Thoracic aorta (tissue), 2 donors: ENCODE data around the gene RALGAPA2. TPM values are rescaled to one million over a fixed set of nuclear protein-coding genes. Genes with fewer than 3 reads are reported as not detected.

ENCODE experiments used
- ATAC-seq: fragments of 150-250 bp; one replicate; pipeline ENCODE4 v1.8.0; 2017; ENCODE audit warnings: low read depth; ENCODE audit not compliant: insufficient number of reproducible peaks, low FRiP score
- DNase-seq: peaks from one replicate; pipeline ENCODE4 v3.0.0-alpha.2; 2020; ENCODE audit warnings: low spot score
- H3K27ac ChIP-seq, 2 donors: fragments of 200-600 bp; sonication (generic); 1 replicate in 1 of 2; 2 replicates in 1 of 2; pipeline ENCODE4 v1.5.1; 2016; ENCODE audit warnings: mild to moderate bottlenecking in 2 of 2, moderate library complexity in 2 of 2
- H3K27me3 ChIP-seq: fragments of 200-600 bp; sonication (generic); replicated peaks from 2 replicates; pipeline ENCODE4 v1.6.0; 2016; ENCODE audit warnings: mild to moderate bottlenecking; ENCODE audit not compliant: insufficient read depth
- H3K36me3 ChIP-seq: fragments of 200-600 bp; sonication (generic); one replicate; pipeline ENCODE4 v1.5.1; 2016
- H3K4me1 ChIP-seq, 2 donors: fragments of 200-600 bp; sonication (generic); 1 replicate in 1 of 2; 2 replicates in 1 of 2; pipeline versions ENCODE4 v1.5.1 to v1.6.0; 2016; ENCODE audit warnings: low read depth in 2 of 2, mild to moderate bottlenecking in 1 of 2; ENCODE audit not compliant: control insufficient read depth in 1 of 2
- H3K4me3 ChIP-seq: fragments of 200-600 bp; sonication (generic); 2 replicates; pipeline ENCODE4 v1.5.1; 2016; ENCODE audit warnings: mild to moderate bottlenecking
- H3K9me3 ChIP-seq: fragments of 200-600 bp; sonication (generic); 2 replicates; pipeline ENCODE4 v1.5.1; 2016
- total RNA-seq, 2 donors: library from RNA; depleted of rRNA; stranded (reverse); fragments of >200 nt; gene quantifications; one replicate each; pipeline versions ENCODE4 v1.1.0 to v1.2.3, GENCODE V29; 2016
- TF ChIP-seq, protein P1 (sequence below): fragments of 200-600 bp; sonication (generic); IDR thresholded peaks from one replicate; pipeline ENCODE4 v1.5.1; 2019; ENCODE audit warnings: antibody characterized with exemption

RALGAPA2 gene
- total RNA-seq, 2 donors from 2014 or later, result 20.3 to 48.3 TPM

DNA sequence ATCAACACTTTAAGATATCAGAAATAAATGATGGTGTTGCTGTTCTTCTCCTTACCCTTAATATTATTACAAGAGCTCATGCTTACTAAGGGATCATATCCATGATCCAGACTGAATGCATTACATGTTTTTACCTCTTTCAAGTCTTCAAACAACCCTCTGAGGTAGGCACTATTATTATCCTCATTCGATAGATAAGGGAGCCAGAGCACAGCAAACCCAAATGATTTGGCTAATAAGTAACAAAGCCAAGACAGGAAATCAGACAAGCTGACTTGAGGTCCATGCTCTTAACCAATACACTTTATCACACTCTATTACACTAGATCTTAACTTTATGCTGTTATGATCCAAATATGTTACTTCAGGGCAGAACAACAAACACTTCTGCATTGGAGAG lies 145.9 kb downstream of the RALGAPA2 start:
- Histone ChIP-seq H3K9me3 (no peaks in the 10 kb centered on the region), H3K27ac (no peak overlapping the region), H3K36me3 (peaks cover 8% of the 10 kb centered on the region), H3K4me1 (no peaks in the 10 kb centered on the region), H3K4me3 (no peak overlapping the region), H3K27me3 (no peaks in the 10 kb centered on the region)
- DNase-seq (no peak), ATAC-seq (no peak)
- TF ChIP-seq, protein P1, sequence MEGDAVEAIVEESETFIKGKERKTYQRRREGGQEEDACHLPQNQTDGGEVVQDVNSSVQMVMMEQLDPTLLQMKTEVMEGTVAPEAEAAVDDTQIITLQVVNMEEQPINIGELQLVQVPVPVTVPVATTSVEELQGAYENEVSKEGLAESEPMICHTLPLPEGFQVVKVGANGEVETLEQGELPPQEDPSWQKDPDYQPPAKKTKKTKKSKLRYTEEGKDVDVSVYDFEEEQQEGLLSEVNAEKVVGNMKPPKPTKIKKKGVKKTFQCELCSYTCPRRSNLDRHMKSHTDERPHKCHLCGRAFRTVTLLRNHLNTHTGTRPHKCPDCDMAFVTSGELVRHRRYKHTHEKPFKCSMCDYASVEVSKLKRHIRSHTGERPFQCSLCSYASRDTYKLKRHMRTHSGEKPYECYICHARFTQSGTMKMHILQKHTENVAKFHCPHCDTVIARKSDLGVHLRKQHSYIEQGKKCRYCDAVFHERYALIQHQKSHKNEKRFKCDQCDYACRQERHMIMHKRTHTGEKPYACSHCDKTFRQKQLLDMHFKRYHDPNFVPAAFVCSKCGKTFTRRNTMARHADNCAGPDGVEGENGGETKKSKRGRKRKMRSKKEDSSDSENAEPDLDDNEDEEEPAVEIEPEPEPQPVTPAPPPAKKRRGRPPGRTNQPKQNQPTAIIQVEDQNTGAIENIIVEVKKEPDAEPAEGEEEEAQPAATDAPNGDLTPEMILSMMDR, result no peak

DNA sequence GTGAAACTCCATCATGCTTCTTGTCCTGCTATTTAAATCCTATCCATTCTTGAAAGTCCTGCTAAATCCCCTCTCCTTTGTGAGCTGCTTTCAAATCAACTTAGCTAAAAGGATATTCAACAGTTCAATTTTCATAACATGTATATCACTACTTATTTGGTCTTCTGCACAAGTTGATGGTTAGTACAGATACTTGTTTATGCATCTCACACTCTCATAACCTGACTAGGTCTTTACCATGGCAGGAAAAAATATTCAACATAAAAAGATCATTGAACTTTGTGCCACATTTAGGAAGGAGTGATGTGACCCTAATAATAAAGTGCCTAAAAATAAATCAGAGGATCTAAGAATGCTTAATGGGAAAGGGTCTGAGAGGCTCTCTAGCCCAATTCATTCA lies 148.2 kb downstream of the RALGAPA2 start:
- TF ChIP-seq, protein P1, result no peak
- Histone ChIP-seq H3K9me3 (no peaks in the 10 kb centered on the region), H3K27me3 (no peaks in the 10 kb centered on the region), H3K36me3 (no peaks in the 10 kb centered on the region), H3K4me3 (no peak overlapping the region), H3K4me1 (no peaks in the 10 kb centered on the region), H3K27ac (no peak overlapping the region)
- ATAC-seq, result no peak
- no peak for DNase-seq

DNA sequence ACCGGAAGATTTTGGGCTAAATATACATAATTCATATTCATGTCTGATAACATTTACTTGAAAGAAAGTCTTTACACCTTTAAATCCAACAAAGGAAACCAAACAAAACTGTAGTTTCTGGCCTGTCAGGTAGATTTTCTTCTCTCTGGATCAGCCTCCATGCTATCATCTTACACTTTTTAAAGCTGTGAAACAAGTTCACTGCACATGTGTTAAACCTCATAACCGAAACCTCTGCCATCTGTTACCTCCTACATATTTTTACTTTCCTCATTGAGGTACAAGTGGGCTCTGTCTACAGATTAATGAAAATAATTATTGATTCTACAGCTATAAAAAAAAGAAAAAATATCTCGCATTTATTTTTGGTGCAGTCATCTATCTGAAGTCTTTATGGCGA lies 149.9 kb downstream of the RALGAPA2 start:
- H3K4me3 ChIP-seq, result no peak overlapping the region
- H3K4me1 ChIP-seq, result no peaks in the 10 kb centered on the region
- no peaks in the 10 kb centered on the region for H3K9me3 ChIP-seq
- no peak for ATAC-seq
- no peaks in the 10 kb centered on the region for H3K27me3 ChIP-seq
- DNase-seq, result no peak
- H3K27ac ChIP-seq, result no peak overlapping the region
- TF ChIP-seq, protein P1, result no peak
- H3K36me3 ChIP-seq, result no peaks in the 10 kb centered on the region

DNA sequence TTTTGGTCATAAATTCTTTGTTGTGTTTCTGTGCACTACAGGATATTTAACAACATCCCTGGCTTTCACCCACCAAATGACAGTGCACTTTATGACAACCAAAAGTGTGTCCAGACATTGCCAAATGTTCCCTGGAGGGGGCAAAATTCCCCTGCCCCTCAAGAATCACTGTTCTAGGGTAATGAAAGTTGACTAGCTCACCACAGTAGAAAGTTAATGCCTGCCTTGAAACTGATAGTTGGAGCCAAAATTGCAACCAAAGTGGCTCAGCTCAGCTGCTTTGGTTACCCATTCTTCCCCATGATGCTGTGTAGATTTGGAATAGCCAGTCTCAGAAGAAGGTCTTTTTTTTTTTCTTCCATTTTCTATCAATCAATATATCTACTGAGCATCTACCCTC lies 150.6 kb downstream of the RALGAPA2 start:
- Histone ChIP-seq H3K4me1 (no peaks in the 10 kb centered on the region), H3K4me3 (no peak overlapping the region), H3K9me3 (no peaks in the 10 kb centered on the region), H3K27me3 (no peaks in the 10 kb centered on the region), H3K36me3 (no peaks in the 10 kb centered on the region), H3K27ac (no peak overlapping the region)
- DNase-seq (no peak), ATAC-seq (no peak)
- TF ChIP-seq, protein P1, result no peak

DNA sequence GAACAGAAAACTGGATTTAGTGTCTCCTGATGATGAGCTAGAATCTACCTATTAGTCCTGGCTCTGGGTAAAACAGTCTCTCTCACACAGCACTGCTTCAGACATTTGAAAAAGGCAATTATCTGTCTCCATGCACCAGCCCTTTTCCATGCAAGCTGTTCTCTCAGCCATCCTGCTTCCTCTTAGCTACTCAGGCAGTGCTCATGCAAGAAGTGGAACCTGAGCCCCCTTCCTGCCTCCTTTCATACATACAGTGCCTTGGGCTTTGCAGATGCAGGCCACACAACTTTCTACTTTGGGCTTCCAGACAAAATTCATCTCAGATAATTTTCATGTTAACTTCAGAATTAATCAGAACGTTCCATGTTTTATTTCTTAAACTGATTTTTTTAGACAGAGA lies 151.3 kb downstream of the RALGAPA2 start:
- no peaks in the 10 kb centered on the region for H3K9me3 ChIP-seq
- no peak overlapping the region for H3K27ac ChIP-seq
- DNase-seq, result no peak
- H3K27me3 ChIP-seq, result no peaks in the 10 kb centered on the region
- no peak overlapping the region for H3K4me3 ChIP-seq
- no peaks in the 10 kb centered on the region for H3K4me1 ChIP-seq
- H3K36me3 ChIP-seq, result no peaks in the 10 kb centered on the region
- no peak for ATAC-seq
- TF ChIP-seq, protein P1, result no peak
